A673 (cell line): Measurements from ENCODE around the gene LYZL4. TPM values are rescaled to one million over a fixed set of nuclear protein-coding genes. Genes with fewer than 3 reads are reported as not detected.

Experiments
- BruUV-seq: library from RNA; stranded (reverse); fragments of 400-500 nt; replicated peaks from 2 replicates; lab custom pipeline; 2021; lab: Mats Ljungman, UMichigan
- CTCF ChIA-PET: fragments of 300-600 bp; sonication (Branson Sonifier 250); formaldehyde crosslinking; loops from one replicate; lab custom pipeline; 2022; ENCODE audit warnings: antibody characterized with exemption; lab: Charles Lee
- POLR2A ChIA-PET: fragments of 300-600 bp; sonication (Branson Sonifier 250); formaldehyde crosslinking; loops from one replicate; lab custom pipeline; 2022; ENCODE audit warnings: antibody characterized with exemption; ENCODE audit not compliant: low non-redundant PET; lab: Charles Lee
- DNase-seq: peaks from one replicate; pipeline ENCODE4 v3.0.0-alpha.2; 2015; ENCODE audit warnings: low spot score
- H3K27ac ChIP-seq: fragments of 200-600 bp; sonication (generic); 2 replicates; pipeline ENCODE4 v1.5.1; 2016; ENCODE audit warnings: mixed run types, low read depth, mild to moderate bottlenecking, mixed read lengths, antibody characterized with exemption, low read length; ENCODE audit not compliant: poor library complexity, severe bottlenecking
- H3K27me3 ChIP-seq: fragments of 200-600 bp; sonication (generic); replicated peaks from 2 replicates; pipeline ENCODE4 v1.6.1; 2017; ENCODE audit warnings: mixed run types, low read depth, mild to moderate bottlenecking, mixed read lengths, antibody characterized with exemption, low read length; ENCODE audit not compliant: insufficient read depth, poor library complexity
- H3K36me3 ChIP-seq: fragments of 200-600 bp; sonication (generic); 2 replicates; pipeline ENCODE4 v1.6.1; 2016; ENCODE audit warnings: mixed run types, mild to moderate bottlenecking, mixed read lengths, antibody characterized with exemption, low read length; ENCODE audit not compliant: insufficient read depth, poor library complexity, severe bottlenecking
- H3K4me1 ChIP-seq: fragments of 200-600 bp; sonication (generic); 2 replicates; pipeline ENCODE4 v1.6.1; 2017; ENCODE audit warnings: mixed run types, mild to moderate bottlenecking, mixed read lengths, antibody characterized with exemption, low read length; ENCODE audit not compliant: insufficient read depth, poor library complexity, severe bottlenecking
- H3K4me3 ChIP-seq: fragments of 200-600 bp; sonication (generic); 2 replicates; pipeline ENCODE4 v1.5.1; 2016; ENCODE audit warnings: low read depth, mixed run types, mild to moderate bottlenecking, mixed read lengths, low read length; ENCODE audit not compliant: poor library complexity, severe bottlenecking
- H3K9me3 ChIP-seq: fragments of 200-600 bp; sonication (generic); 2 replicates; pipeline ENCODE4 v1.6.1; 2016; ENCODE audit warnings: mixed run types, low read depth, mild to moderate bottlenecking, mixed read lengths, antibody characterized with exemption, low read length; ENCODE audit not compliant: poor library complexity, severe bottlenecking
- CTCF ChIP-seq: fragments of 300-800, 200-600 bp; sonication (generic); conservative IDR thresholded peaks from 2 replicates; pipeline ENCODE4 v1.5.1; 2017; ENCODE audit warnings: low read depth, mild to moderate bottlenecking, antibody characterized with exemption, low read length, moderate library complexity, mixed read lengths
- EZH2 ChIP-seq: fragments of 200-600 bp; sonication (generic); IDR thresholded peaks from 2 replicates; pipeline ENCODE4 v1.6.1; 2017; ENCODE audit warnings: borderline replicate concordance, low read depth, mild to moderate bottlenecking, mixed read lengths, antibody characterized with exemption, low read length; ENCODE audit not compliant: poor library complexity, severe bottlenecking
- intact Hi-C: fragments of 100-400 bp; cut with micrococcal nuclease; formaldehyde crosslinking; loops from one replicate; pipeline ENCODE4 v1.10.0; 2022; ENCODE audit not compliant: unreplicated experiment
- total RNA-seq: library from RNA; stranded (reverse); gene quantifications from 2 replicates; pipeline ENCODE4 v1.2.3, GENCODE V29; 2021

LYZL4 gene
- total RNA-seq, 1 experiment from 2014 or later = not detected

DNA sequence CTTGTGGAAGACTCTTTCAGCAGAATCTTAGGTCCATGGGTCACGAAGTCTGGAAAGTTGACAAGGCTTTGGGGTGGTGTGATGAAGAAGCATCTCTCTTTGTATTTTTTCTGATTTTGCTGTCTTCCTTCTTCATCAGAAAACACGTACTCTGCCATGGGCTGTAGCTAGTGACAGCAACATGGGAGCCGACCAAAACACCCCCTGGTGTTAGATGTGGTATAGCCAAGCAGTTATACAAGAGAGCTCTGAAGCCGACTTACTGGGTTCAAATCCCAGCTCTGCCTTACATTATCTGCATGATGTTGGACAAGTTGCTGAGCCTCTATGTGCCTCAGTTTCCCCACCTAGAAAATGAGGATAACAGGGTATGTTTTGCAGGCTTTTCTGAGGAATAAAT lies 32.9 kb upstream of the LYZL4 start:
- intact Hi-C loops = loop anchor here (1.0 to 10.0 kb wide), 4 partner anchors 92 to 328 kb away; no protein-coding TSS in a partner anchor
- no peak for TF ChIP-seq EZH2
- TF ChIP-seq CTCF = no peak
- no peaks in the 10 kb centered on the region for H3K27me3 ChIP-seq

GRCh38 chr3:42442640-42443039 lies 32.2 kb upstream of the LYZL4 start:
- no TSS peak for BruUV-seq
- intact Hi-C loops = loop anchor here (1.0 to 10.0 kb wide), 4 partner anchors 92 to 328 kb away; no protein-coding TSS in a partner anchor
- CTCF ChIA-PET = interaction anchor here (1.6 kb wide), 1 partner anchor 213 kb away, joined by 10 read pairs; no protein-coding TSS in a partner anchor
- Histone ChIP-seq H3K4me1 (no peaks in the 10 kb centered on the region), H3K27me3 (no peaks in the 10 kb centered on the region), H3K4me3 (no peak overlapping the region), H3K9me3 (no peaks in the 10 kb centered on the region), H3K36me3 (no peaks in the 10 kb centered on the region), H3K27ac (no peak overlapping the region)
- no peak for DNase-seq
- no peak for TF ChIP-seq CTCF
- TF ChIP-seq EZH2 = no peak
- POLR2A ChIA-PET = no interaction called here

More for the DNA sequence above, 32.9 kb upstream of the LYZL4 start:
- no peak for DNase-seq
- no TSS peak for BruUV-seq
- no peaks in the 10 kb centered on the region for H3K36me3 ChIP-seq
- no peak overlapping the region for H3K27ac ChIP-seq
- no peaks in the 10 kb centered on the region for H3K9me3 ChIP-seq
- no peaks in the 10 kb centered on the region for H3K4me1 ChIP-seq
- CTCF ChIA-PET = interaction anchor here (0.7 to 1.6 kb wide), 5 partner anchors 175 to 214 kb away, joined by 3 to 10 read pairs (median 5); no protein-coding TSS in a partner anchor
- POLR2A ChIA-PET = no interaction called here
- H3K4me3 ChIP-seq = no peak overlapping the region

GRCh38 chr3:42441791-42442190 lies 31.4 kb upstream of the LYZL4 start:
- TF ChIP-seq EZH2 (no peak), CTCF (no peak)
- POLR2A ChIA-PET = no interaction called here
- CTCF ChIA-PET = interaction anchor here (1.0 kb wide), 1 partner anchor 194 kb away, joined by 3 read pairs; no protein-coding TSS in a partner anchor
- intact Hi-C loops = loop anchor here (10.0 kb wide), 2 partner anchors 93 to 327 kb away; no protein-coding TSS in a partner anchor
- DNase-seq = peak; percentile 10
- BruUV-seq = no TSS peak
- Histone ChIP-seq H3K4me3 (no peak overlapping the region), H3K4me1 (no peaks in the 10 kb centered on the region), H3K36me3 (no peaks in the 10 kb centered on the region), H3K27ac (no peak overlapping the region), H3K27me3 (no peaks in the 10 kb centered on the region), H3K9me3 (no peaks in the 10 kb centered on the region)
